Activated CD4-positive, alpha-beta T cell treated with anti-CD3 and anti-CD28 coated beads for 1 hour (primary cell): ENCODE measurements around the gene SLC2A14.
"Not testable (repeated sequence)": the region's sequence is repeated elsewhere in the genome, so short reads cannot be mapped to it uniquely, and the experiment has no call there.

Source experiments
- DNase-seq: peaks from one replicate; pipeline ENCODE4 v3.0.0-alpha.2; 2020

The SLC2A14 gene

DNA sequence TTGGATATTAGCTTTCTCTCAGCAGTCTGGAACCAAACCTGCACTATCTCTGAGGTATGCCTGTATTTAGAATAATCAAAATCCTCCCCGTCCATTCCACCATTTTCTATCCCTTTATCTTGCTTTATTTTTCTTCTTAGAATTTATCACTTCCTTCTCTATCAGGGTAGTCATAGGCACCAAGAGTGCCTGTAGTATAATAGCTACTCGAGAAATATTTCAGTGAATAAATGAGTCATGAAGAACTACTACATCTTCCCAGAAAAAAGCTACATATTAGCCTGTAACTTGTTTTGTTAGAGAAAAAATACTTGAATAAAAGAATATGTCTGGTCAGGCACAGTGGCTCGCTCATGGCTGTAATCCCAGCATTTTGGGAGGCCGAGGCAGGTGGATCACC lies 4.3 kb downstream of the SLC2A14 start:
- no peak for DNase-seq

DNA sequence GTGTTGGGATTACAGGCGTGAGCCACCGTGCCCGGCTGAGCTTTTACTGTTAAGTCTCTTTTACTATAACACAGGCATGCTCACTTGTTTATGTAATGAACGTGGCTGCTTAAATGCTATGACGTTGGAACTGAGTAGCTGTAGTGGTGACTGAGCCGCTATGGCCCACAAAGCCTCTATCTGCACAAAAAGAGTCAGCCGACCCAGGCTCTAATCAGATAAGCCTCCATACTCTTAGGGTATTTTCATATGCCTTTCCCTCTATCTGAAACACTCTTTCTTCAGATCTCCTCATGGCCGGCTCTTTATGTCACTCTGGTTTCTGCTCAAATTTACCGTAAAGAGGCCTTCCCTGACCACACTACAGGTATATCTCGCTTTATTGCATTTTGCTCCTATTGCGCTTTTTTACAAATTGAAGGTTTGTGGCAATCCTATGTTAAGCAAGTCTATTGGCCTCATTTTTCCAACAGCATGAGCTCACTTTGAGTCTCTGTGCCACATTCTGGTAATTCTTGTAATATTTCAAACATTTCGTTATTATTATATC lies 8.0 kb downstream of the SLC2A14 start:
- no peak for DNase-seq

DNA sequence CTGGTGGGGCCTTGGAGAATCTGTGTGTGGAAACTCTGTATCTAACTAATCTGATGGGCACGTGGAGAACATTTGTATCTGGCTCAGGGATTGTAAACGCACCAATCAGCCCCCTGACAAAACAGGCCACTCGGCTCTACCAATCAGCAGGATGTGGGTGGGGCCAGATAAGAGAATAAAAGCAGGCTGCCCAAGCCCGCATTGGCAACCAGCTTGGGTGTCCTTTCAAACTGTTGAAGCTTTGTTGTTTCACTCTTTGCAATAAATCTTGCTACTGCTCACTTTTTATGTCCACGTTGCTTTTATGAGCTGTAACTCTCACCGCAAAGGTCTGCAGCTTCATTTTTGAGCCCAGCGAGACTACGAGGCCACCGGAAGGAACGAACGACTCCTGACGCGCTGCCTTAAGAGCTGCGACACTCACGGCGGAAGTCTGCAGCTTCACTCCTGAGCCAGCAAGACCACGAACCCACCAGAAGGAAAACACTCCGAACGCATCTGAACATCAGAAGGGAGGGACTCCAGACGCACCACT lies 9.8 kb downstream of the SLC2A14 start:
- not testable (repeated sequence) for DNase-seq

DNA sequence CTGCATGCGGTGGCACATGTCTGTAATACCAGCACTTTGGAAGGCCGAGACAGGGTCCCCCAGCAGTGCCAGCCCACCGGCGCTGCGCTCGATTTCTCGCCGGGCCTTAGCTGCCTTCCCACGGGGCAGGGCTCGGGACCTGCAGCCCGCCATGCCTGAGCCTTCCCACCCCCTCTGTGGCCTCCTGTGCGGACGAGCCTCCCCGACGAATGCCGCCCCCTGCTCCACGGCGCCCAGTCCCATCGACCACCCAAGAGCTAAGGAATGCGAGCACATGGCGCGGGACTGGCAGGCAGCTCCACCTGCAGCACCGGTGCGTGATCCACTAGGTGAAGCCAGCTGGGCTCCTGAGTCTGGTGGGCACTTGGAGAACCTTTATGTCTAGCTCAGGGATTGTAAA lies 10.4 kb downstream of the SLC2A14 start:
- DNase-seq, result not testable (repeated sequence)

DNA sequence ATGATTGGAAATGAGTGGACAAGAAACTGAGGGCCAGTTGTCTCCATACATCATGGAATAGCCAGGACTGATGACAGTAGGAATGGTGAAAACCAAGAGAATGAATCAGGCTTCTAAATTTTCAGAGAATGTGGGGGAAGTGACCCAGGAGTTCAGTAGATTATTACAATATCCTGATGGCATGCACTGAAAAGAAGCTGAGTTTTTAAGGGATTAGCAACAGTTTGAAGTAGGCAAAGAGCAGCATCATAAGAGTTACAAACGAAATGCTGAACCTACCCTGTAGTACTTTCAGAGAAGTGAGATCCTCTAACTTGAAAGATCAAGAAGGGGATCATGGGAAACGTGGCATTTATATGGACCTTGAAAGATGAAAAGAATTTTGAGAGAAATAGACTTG lies 13.2 kb downstream of the SLC2A14 start:
- DNase-seq, result no peak

DNA sequence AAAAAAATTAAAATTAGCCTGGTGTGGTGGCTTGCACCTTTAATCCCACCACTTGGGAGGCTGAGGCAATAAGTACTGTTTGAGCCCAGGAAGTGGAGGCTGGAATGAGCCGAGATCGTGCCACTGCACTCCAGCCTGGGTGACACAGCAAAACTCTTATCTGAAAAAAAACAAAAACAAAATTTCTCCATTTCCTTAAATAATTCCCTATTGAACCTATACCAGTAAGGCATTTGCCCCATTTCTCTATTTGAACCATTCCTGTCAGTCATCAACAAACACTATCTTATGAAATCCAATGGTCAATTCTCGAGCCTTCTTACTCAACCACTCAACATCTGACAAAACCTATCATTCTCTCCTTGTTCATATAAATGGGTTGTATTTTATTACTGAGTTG lies 14.7 kb downstream of the SLC2A14 start:
- DNase-seq, result no peak

DNA sequence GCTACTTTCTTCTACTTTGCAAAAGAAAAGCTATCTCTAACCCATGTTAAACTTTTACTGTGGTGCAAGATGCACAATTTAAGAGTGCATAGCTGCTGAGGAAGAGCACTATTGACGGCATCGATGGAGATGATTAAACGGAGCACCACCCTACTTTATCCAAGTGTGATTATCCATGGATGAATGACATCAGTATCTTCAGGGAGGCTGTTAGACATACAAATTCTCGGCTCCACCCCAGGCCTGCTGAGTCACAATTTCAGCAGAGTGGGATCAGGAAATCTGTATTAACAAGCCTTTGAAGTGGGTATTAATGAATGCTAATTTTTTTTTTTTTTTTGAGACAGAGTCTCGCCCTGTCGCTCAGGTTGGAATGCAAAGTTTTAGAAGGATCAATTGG lies 16.2 kb downstream of the SLC2A14 start:
- no peak for DNase-seq

DNA sequence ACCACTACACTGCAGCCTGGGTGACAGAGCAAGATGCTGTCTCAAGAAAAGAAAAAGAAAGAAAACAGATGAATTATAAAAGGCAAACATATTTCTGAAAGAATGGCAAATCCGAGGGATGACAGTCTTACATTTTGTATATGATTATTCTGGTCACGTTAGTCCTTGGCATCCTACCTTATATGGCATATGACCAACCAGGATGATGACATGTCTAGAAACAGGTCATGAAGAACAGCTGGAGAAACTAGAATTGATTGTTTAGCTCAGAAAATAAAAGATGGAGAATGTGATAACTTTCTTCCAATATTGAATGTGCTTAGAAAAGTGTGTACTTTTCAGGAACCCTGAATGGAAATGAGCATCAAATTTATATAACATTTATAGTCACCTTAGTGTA lies 19.2 kb downstream of the SLC2A14 start:
- DNase-seq, result no peak

DNA sequence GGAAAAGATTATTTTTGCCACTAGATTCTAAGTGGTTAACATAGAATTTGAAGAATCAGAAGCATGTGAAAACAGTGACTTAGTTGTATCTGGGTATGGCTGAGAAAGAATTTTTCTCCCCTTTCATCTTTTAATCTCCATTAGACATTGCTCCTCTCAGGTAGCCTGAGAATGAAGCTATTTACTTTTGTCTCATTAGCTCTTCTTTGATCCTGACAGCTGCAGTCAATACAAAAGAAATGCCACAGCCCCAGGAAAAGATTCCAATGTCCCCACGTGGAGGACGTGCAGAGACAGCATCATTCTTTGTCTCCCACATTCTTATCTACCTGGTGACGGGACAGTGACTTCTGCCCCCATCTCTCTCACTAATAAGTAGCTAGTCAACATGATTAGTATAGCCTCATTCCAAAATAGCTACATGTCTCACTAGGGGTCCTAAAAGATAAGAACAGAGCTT lies 21.1 kb downstream of the SLC2A14 start:
- DNase-seq, result not testable (repeated sequence)

DNA sequence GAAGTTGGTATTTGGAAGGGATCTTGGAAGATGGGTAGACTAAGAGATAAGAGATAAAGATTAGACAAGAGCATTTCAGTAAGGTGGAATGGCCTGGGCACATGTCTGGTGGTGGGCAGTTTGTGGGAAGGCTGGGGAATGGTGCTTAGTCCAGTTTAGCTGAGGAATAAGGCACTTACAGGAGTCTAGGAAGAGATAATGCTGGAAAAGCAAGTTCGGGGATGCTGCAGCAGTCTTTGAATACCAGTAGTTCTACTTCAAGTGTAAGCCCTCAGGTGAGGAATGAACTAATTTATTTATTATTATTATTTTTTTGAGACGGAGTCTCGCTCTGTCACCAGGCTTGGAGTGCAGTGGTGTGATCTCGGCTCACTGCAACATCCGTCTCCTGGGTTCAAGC lies 22.6 kb downstream of the SLC2A14 start:
- DNase-seq, result not testable (repeated sequence)

DNA sequence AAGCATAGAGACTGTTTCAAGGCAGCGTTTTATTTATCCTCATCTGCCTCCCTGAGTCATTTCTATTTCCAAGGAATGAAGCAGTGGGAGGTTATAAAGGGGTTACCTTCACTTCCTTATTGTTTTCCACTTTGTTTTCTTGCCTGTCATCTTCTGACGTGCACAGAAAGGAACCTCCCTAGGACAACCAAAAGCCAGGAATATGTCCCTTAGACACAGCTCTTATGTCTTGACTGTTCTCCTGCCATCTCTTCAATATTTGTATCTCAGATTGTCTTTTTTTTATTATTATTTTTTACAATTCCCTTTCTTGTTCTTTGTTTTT lies 24.7 kb downstream of the SLC2A14 start:
- not testable (repeated sequence) for DNase-seq

DNA sequence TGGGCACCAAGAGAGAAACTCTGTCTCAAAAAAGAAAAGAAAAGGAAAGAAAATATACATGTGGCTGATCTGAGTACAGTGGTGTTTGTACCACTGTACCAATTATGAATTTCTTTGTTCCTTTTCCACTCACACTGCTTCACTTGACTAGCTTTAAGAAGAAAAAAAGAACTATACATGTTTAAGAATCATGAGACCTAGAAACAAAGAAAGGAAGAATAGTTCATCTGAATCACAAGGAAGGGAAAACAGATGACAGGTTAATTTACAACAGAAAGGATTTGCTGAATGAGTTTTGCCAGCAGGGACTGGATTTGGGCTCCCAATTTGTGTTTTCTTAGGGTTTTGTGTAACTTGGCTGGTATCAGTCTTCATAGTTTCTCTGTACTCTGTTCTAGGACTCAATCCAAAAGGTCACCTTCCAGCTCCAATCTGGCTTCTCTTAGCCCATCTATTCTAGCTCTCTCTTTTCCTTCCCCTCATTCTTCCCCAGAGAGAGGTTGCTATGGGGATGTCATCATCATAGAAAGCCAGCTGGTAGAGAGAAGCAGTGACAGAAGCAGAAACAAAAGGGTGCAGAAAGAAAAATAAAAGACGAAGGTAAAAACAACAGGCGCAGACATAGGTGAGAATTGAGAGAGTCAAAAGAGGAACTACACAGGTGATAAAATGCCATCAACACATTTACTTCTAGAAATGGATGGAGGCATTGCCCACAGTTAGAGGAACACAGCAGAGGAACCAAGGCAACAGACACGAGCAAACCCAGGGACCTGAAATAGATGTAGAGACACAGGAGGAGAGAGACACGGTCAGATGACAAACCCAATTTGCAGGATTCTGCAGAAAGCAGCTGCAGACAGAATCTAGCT lies 25.3 kb downstream of the SLC2A14 start:
- not testable (repeated sequence) for DNase-seq

DNA sequence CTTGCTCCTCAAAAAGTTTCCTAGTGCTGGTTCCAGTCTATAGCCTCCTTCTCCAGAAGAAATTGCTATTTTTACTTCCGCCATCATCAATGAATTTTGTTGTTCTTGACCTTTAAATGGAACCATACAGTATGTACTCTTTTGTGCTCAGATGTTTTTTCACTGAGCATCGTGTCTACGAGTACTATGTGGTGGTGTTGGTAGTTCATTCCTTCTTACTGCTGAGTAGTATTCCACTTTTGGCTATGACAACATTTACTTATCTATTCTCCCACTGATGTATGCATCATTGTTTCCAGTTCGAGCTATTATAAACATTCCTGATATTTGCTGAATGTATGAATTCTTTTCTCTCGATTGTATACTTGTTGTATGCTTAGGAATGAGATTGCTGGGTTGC lies 28.6 kb downstream of the SLC2A14 start:
- DNase-seq, result no peak

DNA sequence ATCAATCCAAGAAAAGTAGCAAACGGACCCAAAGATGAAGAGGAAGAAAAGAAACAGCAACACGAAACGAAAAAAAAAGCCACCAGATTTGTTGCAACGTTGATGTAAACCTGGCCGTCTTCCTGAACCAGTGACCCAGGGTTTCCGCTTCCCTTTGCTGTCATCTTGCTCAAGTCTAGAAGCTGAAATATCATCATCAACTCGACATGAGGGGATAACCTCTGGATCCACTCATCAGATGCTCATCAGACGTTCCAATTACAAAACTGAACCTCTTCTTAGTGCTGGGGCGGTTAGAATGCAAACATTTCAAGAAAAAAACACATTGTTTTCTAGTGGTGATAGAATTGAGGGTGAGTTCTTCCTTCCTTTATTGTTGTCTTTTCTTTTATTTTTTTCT lies 29.1 kb downstream of the SLC2A14 start:
- not testable (repeated sequence) for DNase-seq

DNA sequence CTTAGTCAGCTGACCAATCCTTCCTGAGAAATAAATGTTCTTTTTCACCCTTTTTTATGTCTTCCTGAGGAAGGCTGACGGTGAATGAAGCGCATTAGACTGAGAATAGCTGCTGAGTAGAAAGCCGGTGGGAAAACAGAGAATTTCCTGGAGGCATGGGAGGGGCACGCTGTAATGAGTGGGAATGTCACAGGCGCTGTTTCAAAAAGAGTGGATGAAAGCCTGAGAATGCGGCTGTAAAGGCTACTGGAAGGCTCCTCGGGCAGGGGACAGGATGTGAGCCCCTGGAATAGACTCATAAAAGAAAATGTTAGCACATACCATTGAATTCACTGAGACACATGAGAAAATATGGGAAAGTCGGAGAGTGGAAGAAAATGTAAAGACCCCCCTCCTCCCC lies 29.6 kb downstream of the SLC2A14 start:
- DNase-seq, result not testable (repeated sequence)

DNA sequence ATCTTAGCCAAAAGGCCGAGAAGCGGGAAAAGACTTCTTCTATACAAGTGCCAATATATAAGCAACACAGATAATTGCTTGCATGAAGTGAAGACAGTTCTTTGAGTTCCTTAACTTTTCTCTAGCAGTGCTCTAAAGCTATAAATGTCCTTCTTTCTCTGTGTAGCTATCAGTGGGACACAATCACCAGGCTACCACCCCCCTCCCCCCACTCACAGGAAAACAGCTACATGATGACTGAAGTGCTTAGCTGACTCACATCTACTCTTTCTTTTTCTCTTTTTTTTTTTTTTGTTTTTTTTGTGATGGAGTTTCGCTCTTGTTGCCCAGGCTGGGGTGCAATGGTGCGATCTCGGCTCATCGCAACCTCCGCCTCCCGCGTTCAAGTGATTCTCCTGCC lies 30.3 kb downstream of the SLC2A14 start:
- not testable (repeated sequence) for DNase-seq

DNA sequence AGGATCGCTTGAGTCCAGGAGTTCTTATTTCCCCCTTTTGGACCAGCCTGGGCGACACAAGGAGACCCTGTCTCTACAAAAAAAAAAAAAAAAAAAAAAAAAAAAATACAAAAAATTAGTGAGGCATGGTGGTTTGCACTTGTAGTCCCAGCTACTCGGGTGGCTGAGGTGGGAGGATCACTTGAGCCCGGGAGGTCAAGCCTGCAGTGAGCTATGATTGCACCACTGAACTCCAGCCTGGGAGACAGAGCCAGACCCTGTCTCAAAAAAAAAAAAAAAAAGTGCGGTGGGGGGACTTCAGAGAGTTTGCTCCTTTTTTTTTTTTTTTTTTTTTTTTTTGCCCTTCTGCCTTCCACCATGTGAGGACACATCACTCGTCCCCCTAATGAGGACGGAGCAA lies 32.9 kb downstream of the SLC2A14 start:
- not testable (repeated sequence) for DNase-seq

DNA sequence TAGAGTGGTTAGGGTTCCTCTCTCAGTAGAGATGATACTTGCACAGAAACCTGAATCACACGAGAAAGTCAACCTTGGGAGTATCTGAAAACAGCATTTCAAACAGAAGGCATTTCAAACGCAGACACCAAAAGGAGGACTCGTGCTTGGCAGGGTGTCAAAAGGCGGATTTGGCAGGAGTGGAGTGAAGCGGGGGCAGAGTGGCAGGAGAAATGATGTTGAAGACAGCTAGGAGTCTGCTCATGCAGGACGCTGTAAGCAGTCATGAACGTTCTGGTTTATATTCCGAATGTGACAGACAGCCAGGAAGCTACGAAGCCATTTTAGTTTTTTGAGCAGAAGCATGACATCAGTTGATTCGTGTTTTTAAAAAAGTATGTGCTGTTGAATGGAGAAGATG lies 33.5 kb downstream of the SLC2A14 start:
- not testable (repeated sequence) for DNase-seq

DNA sequence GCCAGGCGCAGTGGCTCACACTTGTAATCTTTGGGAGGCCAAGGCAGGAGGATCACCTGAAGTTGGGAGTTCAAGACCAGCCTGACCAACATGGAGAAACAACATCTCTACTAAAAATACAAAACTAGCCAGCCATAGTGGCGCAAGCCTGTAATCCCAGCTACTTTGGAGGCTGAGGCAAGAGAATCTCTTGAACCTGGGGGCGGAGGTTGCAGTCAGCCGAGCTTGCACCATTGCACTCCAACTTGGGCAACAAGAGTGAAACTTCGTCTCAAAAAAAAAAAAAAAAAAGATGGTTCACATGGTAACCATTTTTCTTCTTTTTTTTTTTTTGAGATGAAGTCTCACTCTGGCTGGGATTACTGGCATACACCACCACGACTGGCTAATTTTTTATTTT lies 35.3 kb downstream of the SLC2A14 start:
- no peak for DNase-seq

DNA sequence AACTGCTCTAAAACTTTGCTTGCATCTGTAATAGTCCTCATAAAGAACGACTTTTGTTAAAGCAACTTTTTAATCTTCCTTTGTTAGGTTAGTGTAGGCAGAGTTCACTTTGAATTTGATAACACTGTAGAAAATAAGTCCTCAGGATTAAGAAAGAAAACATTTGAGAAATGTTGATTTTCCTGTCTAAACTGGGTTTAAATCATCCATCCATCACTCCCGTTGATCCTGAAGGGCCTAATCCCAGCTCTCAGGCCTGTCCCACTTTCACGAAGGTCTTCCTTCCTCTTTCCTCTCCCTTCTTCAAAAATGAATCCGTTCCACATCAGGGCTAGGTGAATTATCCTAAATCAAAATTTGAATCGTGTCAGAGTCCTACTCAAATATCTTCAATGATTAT lies 36.9 kb downstream of the SLC2A14 start:
- no peak for DNase-seq

DNA sequence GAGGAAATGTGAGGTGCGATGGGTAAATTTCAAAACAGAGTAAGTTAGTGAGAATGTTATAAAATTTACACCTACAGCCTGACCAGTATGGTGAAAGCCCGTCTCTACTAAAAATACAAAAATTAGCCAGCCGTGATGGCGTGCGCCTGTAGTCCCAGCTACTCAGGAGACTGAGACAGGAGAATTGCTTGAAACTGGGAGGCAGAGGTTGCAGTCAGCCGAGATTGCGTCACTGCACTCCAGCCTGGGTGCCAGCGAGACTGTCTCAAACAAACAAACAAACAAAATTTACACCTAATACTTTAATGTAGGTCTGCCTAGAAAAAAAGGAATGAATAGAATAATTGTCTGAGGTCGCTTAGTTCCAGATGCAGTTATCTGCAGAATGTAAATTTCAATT lies 37.6 kb downstream of the SLC2A14 start:
- no peak for DNase-seq

DNA sequence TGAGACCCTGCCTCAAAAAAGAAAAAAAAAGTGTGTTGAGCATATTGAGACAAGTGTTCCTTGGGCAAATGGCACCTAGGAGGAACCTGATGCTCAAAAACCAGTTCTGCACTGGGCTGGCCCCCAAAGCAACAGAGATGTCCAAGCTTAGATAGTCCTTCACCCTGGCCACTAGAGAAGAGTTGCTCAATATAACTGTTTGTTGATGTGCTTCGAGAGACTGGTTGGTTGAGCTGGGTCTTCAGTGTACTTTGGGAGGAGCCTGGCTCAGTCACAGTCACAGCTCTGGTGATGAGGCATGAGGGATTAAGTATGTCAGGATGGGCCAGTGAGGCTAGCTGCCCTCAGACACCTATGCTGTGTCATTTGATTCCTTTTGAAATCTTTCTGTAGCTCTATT lies 38.0 kb downstream of the SLC2A14 start:
- DNase-seq, result no peak

DNA sequence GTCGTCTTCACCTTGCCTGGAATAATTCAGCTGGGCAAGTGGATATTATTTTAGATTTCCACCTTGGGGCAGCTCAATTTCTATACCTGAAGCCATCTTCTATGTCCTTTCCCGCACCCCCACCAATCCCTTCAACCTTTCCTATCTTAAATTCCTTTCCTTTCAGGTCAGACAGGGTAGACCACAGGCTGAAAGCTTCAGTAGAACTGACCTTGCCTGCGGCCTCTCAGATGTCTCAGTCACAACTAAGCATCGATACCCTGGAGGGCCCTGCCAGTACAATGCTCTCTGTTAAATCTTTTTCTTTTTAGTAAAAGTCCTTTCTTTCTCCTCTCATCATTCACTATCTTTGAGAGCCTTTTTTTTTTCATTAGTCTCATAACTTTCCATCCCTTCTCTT lies 38.9 kb downstream of the SLC2A14 start:
- no peak for DNase-seq

DNA sequence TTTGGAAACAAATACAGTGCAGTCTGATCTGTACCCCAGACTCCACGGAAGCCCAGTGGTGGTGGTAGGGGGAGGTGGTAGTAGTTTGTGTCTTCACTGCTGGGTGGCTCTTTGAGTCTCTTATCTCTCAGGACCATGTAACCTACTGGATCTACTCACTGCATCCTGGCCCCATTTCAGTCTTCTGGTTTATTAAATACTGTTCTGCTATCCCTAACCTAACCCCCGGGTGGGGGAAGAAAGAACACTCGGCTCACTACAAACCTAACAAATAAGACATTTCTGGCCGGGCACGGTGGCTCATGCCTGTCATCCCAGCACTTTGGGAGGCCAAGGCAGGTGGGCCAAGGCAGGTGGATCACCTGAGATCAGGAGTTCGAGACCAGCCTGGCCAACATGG lies 39.5 kb downstream of the SLC2A14 start:
- not testable (repeated sequence) for DNase-seq
